GM12891 (cell line): ENCODE data around the gene YTHDF2.

Source experiments
- PAX5 ChIP-seq: IDR thresholded peaks from 2 replicates; pipeline ENCODE4 v1.6.1; 2011; ENCODE audit warnings: low read length, moderate library complexity, mild to moderate bottlenecking; ENCODE audit not compliant: insufficient read depth, severe bottlenecking
- POLR2A ChIP-seq: IDR thresholded peaks from 2 replicates; pipeline ENCODE4 v1.6.1; 2011; ENCODE audit warnings: low read depth, low read length, control low read depth
- POLR2AphosphoS5 ChIP-seq: IDR thresholded peaks from 2 replicates; pipeline ENCODE4 v1.6.1; 2011; ENCODE audit warnings: low read depth, low read length, control low read depth
- TAF1 ChIP-seq: IDR thresholded peaks from 2 replicates; pipeline ENCODE4 v1.6.1; 2011; ENCODE audit warnings: low read depth, low read length, control low read depth

DNA sequence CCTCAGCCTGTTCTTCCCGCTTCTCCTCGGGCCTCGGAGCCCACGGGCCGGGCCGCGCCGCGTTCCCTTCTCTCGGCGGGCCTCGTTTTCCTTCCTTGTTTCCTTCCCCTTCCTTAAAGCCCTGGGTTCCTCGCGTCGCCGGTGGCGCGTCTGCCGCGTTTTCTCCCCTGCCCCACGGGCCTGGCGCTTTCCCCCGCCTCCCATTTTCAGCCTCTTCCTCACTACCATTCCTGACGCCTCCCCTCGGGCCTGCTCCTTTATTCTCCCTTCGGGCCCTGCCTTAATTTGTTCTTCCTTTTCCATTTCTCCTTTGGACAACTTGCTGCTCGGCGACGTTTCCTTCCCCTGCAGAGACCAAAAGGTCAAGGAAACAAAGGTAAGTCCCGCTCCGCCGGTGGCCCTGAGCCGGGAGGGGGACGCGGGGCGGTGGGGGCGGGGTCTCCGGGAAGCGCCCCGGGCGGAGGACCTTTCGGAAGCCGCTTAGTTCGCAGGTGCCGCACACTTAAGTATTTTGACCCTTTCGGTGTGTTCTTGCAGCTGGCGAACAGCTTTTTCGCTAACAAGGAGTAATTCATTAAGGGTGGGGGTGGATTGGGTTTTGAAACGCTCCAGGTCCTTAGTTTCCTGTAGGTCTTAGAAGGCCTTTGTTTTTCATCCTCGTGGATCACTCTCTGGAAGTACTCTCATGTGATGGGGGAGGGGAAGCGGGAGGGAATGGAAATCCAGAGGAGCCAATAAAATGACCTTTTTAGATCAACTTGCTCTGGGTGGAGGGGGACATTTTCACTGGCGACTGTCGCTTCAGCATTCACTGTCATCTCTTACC is 780 bp downstream of the YTHDF2 start:
- TF ChIP-seq POLR2AphosphoS5 (no peak; the same call in 1 of the 2 replicates), POLR2A (no peak), TAF1 (no peak; the same call in 1 of the 2 replicates), PAX5 (no peak)
